Measurements from ENCODE around the gene NDUFA6.
"Not testable (repeated sequence)": the region's sequence is repeated elsewhere in the genome, so short reads cannot be mapped to it uniquely, and the experiment has no call there.

- TF ChIP-seq POLR2AphosphoS5 (IDR thresholded peaks at IDR 0.05; ENCODE audit: low read depth, low read length); TAF1 (IDR thresholded peaks at IDR 0.05; ENCODE audit: borderline replicate concordance, low read depth, low read length): not testable (repeated sequence)
Observed at GRCh38 chr22:42135688-42136087, 45.1 kb upstream of the NDUFA6 start.
